ENCODE data around the gene MBOAT2. TPM values are rescaled to one million over a fixed set of nuclear protein-coding genes. Genes with fewer than 3 reads are reported as not detected.

MBOAT2 gene
- total RNA-seq, 1 experiment from 2014 or later = 16.8 TPM

- Histone ChIP-seq H3K9me2 (ENCODE audit: insufficient read depth) (no peaks in the 10 kb centered on the region), H3K4me2 (ENCODE audit: low read length) (no peak overlapping the region), H3K9me3 (ENCODE audit: control insufficient read depth in 1 of 2, insufficient read depth in 1 of 2, low read depth in 1 of 2, low read length in 2 of 2) (no peaks in the 10 kb centered on the region), H3K4me3 (replicated peaks in 1 of 2; ENCODE audit: low read depth in 1 of 2, low read length in 2 of 2) (no peak overlapping the region), H3K36me3 (ENCODE audit: control insufficient read depth in 1 of 2, insufficient read depth in 2 of 2, low read length in 2 of 2) (no peaks in the 10 kb centered on the region), H4K20me1 (ENCODE audit: insufficient read depth) (no peaks in the 10 kb centered on the region), H3K27ac (ENCODE audit: low read depth, low read length) (no peak overlapping the region), H3K9ac (ENCODE audit: low read length) (no peak overlapping the region), H2AFZ (ENCODE audit: low read depth, low read length, poor library complexity, severe bottlenecking) (no peak overlapping the region), H3K4me1 (ENCODE audit: control insufficient read depth in 1 of 2, insufficient read depth in 2 of 2, low read length in 2 of 2) (no peaks in the 10 kb centered on the region; a peak in 1 of 4 replicates), H3K27me3 (ENCODE audit: insufficient read depth, low read length) (no peaks in the 10 kb centered on the region), H3K79me2 (ENCODE audit: insufficient read depth, low read length) (no peaks in the 10 kb centered on the region)
- intact Hi-C loops (cut with micrococcal nuclease) = no loop called here
- ATAC-seq = no peak
- ChIA-PET RAD21 (ENCODE audit: low non-redundant PET in 1 of 2, low total read pairs in 2 of 2, uncharacterized antibody in 2 of 2, unreplicated experiment in 2 of 2) (no interaction called here), CTCF (interaction anchor here (0.8 kb wide), 1 partner anchor 136 kb away, joined by 3 read pairs; no protein-coding TSS in a partner anchor), POLR2A (no interaction called here)
- BruUV-seq (replicated peaks) = no TSS peak
- TF ChIP-seq FOSL1 (IDR thresholded peaks at IDR 0.05; ENCODE audit: low read depth) (no peak), CEBPB (IDR thresholded peaks at IDR 0.05; ENCODE audit: low read depth) (no peak), EZH2phosphoT487 (IDR thresholded peaks at IDR 0.05; ENCODE audit: borderline replicate concordance) (no peak), ZFX (IDR thresholded peaks at IDR 0.05) (no peak), POLR2A (IDR thresholded peaks at IDR 0.05; ENCODE audit: borderline replicate concordance, extremely low read depth, insufficient read depth, insufficient read length) (no peak), ZNF274 (IDR thresholded peaks at IDR 0.05; ENCODE audit: low read depth, low read length) (no peak), SP1 (IDR thresholded peaks at IDR 0.05; ENCODE audit: low read depth) (no peak), ELF1 (IDR thresholded peaks at IDR 0.05; ENCODE audit: borderline replicate concordance, low read depth) (no peak)
- DNase-seq (ENCODE audit: low read depth, low spot score) = no peak
Measured at GRCh38 chr2:9017411-9017810, 13.9 kb upstream of the MBOAT2 start.

GRCh38 chr2:9015998-9016397 lies 12.5 kb upstream of the MBOAT2 start:
- Histone ChIP-seq H3K9ac (ENCODE audit: low read length) (no peak overlapping the region), H3K36me3 (ENCODE audit: control insufficient read depth in 1 of 2, insufficient read depth in 2 of 2, low read length in 2 of 2) (no peaks in the 10 kb centered on the region), H3K79me2 (ENCODE audit: insufficient read depth, low read length) (no peaks in the 10 kb centered on the region), H3K27ac (ENCODE audit: low read depth, low read length) (no peak overlapping the region), H3K27me3 (ENCODE audit: insufficient read depth, low read length) (no peaks in the 10 kb centered on the region), H3K9me3 (ENCODE audit: control insufficient read depth in 1 of 2, insufficient read depth in 1 of 2, low read depth in 1 of 2, low read length in 2 of 2) (no peaks in the 10 kb centered on the region), H3K4me1 (ENCODE audit: control insufficient read depth in 1 of 2, insufficient read depth in 2 of 2, low read length in 2 of 2) (no peaks in the 10 kb centered on the region), H3K9me2 (ENCODE audit: insufficient read depth) (no peaks in the 10 kb centered on the region), H3K4me3 (replicated peaks in 1 of 2; ENCODE audit: low read depth in 1 of 2, low read length in 2 of 2) (no peak overlapping the region), H2AFZ (ENCODE audit: low read depth, low read length, poor library complexity, severe bottlenecking) (no peak overlapping the region), H3K4me2 (ENCODE audit: low read length) (no peak overlapping the region), H4K20me1 (ENCODE audit: insufficient read depth) (no peaks in the 10 kb centered on the region)
- BruUV-seq (replicated peaks) = no TSS peak
- POLR2A ChIA-PET = no interaction called here
- RAD21 ChIA-PET (ENCODE audit: low non-redundant PET in 1 of 2, low total read pairs in 2 of 2, uncharacterized antibody in 2 of 2, unreplicated experiment in 2 of 2) = no interaction called here
- no peak for TF ChIP-seq POLR2AphosphoS5 (IDR thresholded peaks at IDR 0.05; ENCODE audit: low read depth, low read length)
- TF ChIP-seq ELF1 (IDR thresholded peaks at IDR 0.05; ENCODE audit: borderline replicate concordance, low read depth) = no peak
- no peak for TF ChIP-seq FOSL1 (IDR thresholded peaks at IDR 0.05; ENCODE audit: low read depth)
- TF ChIP-seq, protein P1, sequence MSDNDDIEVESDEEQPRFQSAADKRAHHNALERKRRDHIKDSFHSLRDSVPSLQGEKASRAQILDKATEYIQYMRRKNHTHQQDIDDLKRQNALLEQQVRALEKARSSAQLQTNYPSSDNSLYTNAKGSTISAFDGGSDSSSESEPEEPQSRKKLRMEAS (IDR thresholded peaks at IDR 0.05) = no peak
- no peak for TF ChIP-seq TCF7L2 (IDR thresholded peaks at IDR 0.05; ENCODE audit: borderline replicate concordance, extremely low read depth, insufficient read depth, insufficient read length)
- TF ChIP-seq ZNF274 (IDR thresholded peaks at IDR 0.05; ENCODE audit: low read depth, low read length) = no peak
- no peak for TF ChIP-seq CBX3 (IDR thresholded peaks at IDR 0.05; ENCODE audit: low read depth)
- no peak for TF ChIP-seq SP1 (IDR thresholded peaks at IDR 0.05; ENCODE audit: low read depth)
- TF ChIP-seq YY1 (IDR thresholded peaks at IDR 0.05; ENCODE audit: extremely low read depth, insufficient replicate concordance, low read depth, low read length) = no peak
- no peak for TF ChIP-seq ZFX (IDR thresholded peaks at IDR 0.05)
- TF ChIP-seq POLR2A (IDR thresholded peaks at IDR 0.05; ENCODE audit: borderline replicate concordance, extremely low read depth, insufficient read depth, insufficient read length) = no peak
- TF ChIP-seq EZH2 (IDR thresholded peaks at IDR 0.05) = no peak
- TF ChIP-seq JUND (IDR thresholded peaks at IDR 0.05) = no peak
- no peak for TF ChIP-seq REST (IDR thresholded peaks at IDR 0.05; ENCODE audit: low read depth)
- TF ChIP-seq CEBPB (IDR thresholded peaks at IDR 0.05; ENCODE audit: low read depth) = no peak
- no peak for ATAC-seq
- CTCF ChIA-PET = no interaction called here
- intact Hi-C loops (cut with micrococcal nuclease) = no loop called here
- no peak for DNase-seq (ENCODE audit: low read depth, low spot score)

Data from HCT116 (cell line).